ENCODE measurements around the gene TAF1C.

TAF1C gene

GRCh38 chr16:84155771-84156170 is 31.1 kb downstream of the TAF1C start:
- DNase-seq: no peak

- DNase-seq: no peak
Observed at GRCh38 chr16:84155226-84155625, 31.6 kb downstream of the TAF1C start.

GRCh38 chr16:84153660-84154214 is 33.1 kb downstream of the TAF1C start:
- DNase-seq: no peak

GRCh38 chr16:84150926-84151325 is 35.9 kb downstream of the TAF1C start:
- no peak for DNase-seq

GRCh38 chr16:84144859-84145639 is 41.8 kb downstream of the TAF1C start, which contains the start of the genes DNAAF1 and HSDL1:
Gene DNAAF1, plus strand, starts transcription at chr16:84145308. Its CDS starts 133 bp downstream, at chr16:84145441.
Gene HSDL1, minus strand, starts transcription at chr16:84145177. Its CDS starts 13,856 bp downstream, at chr16:84131321.
- DNase-seq: peak; percentile 94

GRCh38 chr16:84144209-84144858 is 42.5 kb downstream of the TAF1C start:
- DNase-seq: no peak

- DNase-seq: no peak
Observed at GRCh38 chr16:84143784-84144199, 43.1 kb downstream of the TAF1C start.

GRCh38 chr16:84143081-84143480 is 43.8 kb downstream of the TAF1C start:
- no peak for DNase-seq

- no peak for DNase-seq
Observed at GRCh38 chr16:84141143-84141670, 45.6 kb downstream of the TAF1C start.

GRCh38 chr16:84139628-84140258 is 47.1 kb downstream of the TAF1C start:
- no peak for DNase-seq

GRCh38 chr16:84138824-84139627 is 47.8 kb downstream of the TAF1C start:
- DNase-seq: no peak

- DNase-seq: no peak
Observed at GRCh38 chr16:84138500-84138823, 48.4 kb downstream of the TAF1C start.

GRCh38 chr16:84137769-84138357 is 49.0 kb downstream of the TAF1C start:
- DNase-seq: no peak

GRCh38 chr16:84137287-84137686 is 49.6 kb downstream of the TAF1C start:
- DNase-seq: no peak

- no peak for DNase-seq
Observed at GRCh38 chr16:84136331-84137125, 50.3 kb downstream of the TAF1C start.

GRCh38 chr16:84132527-84133285 is 54.2 kb downstream of the TAF1C start:
- DNase-seq: no peak

- DNase-seq: no peak
Observed at GRCh38 chr16:84131117-84131516, 55.7 kb downstream of the TAF1C start.

All from right hindlimb (tissue), 1 donor.